Hepatocyte (in vitro differentiated cells): ENCODE data around the gene RBCK1.

Experiments used
- CTCF ChIP-seq: fragments of 200-600 bp; sonication (generic); IDR thresholded peaks from 2 replicates; pipeline ENCODE4 v1.5.1; 2016; ENCODE audit warnings: antibody characterized with exemption, mild to moderate bottlenecking; ENCODE audit not compliant: poor library complexity
- EZH2 ChIP-seq: fragments of 200-600 bp; sonication (generic); IDR thresholded peaks from 2 replicates; pipeline ENCODE4 v1.6.1; 2016; ENCODE audit warnings: antibody characterized with exemption, mild to moderate bottlenecking, borderline replicate concordance
- EZH2phosphoT487 ChIP-seq: fragments of 200-600 bp; sonication (generic); IDR thresholded peaks from one replicate; pipeline ENCODE4 v1.6.1; 2018; ENCODE audit warnings: antibody characterized with exemption, mild to moderate bottlenecking, low read depth, moderate library complexity; ENCODE audit not compliant: unreplicated experiment, severe bottlenecking

- no peak for TF ChIP-seq CTCF
- TF ChIP-seq EZH2phosphoT487 = no peak
- no peak for TF ChIP-seq EZH2
Observed at GRCh38 chr20:443223-443775, 35.2 kb downstream of the RBCK1 start.
